ENCODE data around the gene ADGRB3.
A peak's percentile ranks its signal among the peaks of the same experiment; 100 is the strongest.

GRCh38 chr6:68638230-68638900 is 3.3 kb downstream of the ADGRB3 start:
- TF ChIP-seq EZH2 (IDR thresholded peaks at IDR 0.05; ENCODE audit: borderline replicate concordance, low read depth, low read length, poor library complexity, severe bottlenecking), result no peak
- TF ChIP-seq, protein P1, sequence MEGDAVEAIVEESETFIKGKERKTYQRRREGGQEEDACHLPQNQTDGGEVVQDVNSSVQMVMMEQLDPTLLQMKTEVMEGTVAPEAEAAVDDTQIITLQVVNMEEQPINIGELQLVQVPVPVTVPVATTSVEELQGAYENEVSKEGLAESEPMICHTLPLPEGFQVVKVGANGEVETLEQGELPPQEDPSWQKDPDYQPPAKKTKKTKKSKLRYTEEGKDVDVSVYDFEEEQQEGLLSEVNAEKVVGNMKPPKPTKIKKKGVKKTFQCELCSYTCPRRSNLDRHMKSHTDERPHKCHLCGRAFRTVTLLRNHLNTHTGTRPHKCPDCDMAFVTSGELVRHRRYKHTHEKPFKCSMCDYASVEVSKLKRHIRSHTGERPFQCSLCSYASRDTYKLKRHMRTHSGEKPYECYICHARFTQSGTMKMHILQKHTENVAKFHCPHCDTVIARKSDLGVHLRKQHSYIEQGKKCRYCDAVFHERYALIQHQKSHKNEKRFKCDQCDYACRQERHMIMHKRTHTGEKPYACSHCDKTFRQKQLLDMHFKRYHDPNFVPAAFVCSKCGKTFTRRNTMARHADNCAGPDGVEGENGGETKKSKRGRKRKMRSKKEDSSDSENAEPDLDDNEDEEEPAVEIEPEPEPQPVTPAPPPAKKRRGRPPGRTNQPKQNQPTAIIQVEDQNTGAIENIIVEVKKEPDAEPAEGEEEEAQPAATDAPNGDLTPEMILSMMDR (conservative IDR thresholded peaks at IDR 0.05; ENCODE audit: low read depth, low read length), result peak; percentile 82

Data from A673 (cell line).